Esophagus squamous epithelium (tissue), 4 donors: ENCODE data around the gene EVC2.

Source experiments
- CTCF ChIP-seq, 6 experiments: fragments of 450-650 bp in 4 of 6; fragments of 200-600 bp in 2 of 6; sonication (generic) in 2 of 6; IDR thresholded peaks; one replicate each; pipeline ENCODE4 v1.5.1; 2016 to 2019; ENCODE audit warnings: antibody characterized with exemption in 6 of 6, mild to moderate bottlenecking in 4 of 6, moderate library complexity in 4 of 6
- POLR2A ChIP-seq, 4 donors: fragments of 450-650 bp; IDR thresholded peaks; one replicate each; pipeline ENCODE4 v1.6.1; 2017; ENCODE audit warnings: antibody characterized with exemption in 4 of 4, mild to moderate bottlenecking in 4 of 4, moderate library complexity in 3 of 4

DNA sequence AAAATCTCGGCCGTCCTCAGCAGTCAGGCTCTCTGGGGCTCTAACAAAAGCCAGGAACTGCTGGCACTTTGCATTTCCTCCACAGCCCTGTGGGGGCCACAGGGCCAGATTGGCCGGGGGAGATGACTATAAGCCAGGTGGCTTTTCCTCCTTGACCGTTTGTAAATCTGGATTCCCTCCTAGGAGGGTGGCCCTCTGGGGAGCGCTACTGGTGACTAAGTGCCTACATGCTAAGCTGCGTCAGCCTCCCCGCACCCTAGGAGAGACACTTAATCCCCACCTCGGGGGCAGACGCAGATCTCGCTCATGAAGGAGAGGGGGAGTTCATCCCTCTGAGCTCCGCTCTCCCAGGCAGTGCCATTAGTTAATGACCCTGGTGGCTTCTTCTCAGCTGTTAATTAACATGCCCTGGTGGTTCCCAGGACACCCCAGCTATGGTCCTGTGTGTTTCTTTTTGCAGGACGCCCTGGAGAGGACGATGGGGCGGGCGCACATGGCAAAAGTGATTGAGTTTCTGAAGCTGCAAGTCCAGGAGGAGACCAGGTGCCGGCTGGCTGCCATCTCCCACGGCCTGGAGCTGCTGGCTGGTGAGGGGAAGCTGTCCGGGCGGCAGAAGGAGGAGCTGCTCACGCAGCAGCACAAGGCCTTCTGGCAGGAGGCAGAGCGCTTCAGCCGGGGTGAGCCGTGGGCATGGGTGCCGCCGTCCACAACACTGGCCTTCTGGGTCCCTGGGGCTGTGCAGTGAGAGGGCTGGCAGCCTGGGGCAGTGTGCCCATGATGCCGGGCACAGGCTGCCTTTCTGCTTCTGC, 44.2 kb upstream of the EVC2 start:
- no peak for TF ChIP-seq CTCF (IDR thresholded peaks at IDR 0.05)
- no peak for TF ChIP-seq POLR2A (IDR thresholded peaks at IDR 0.05)
